ENCODE data around the gene GORASP2.

Gene GORASP2

GRCh38 chr2:170986566-170987258, 57.7 kb downstream of the GORASP2 start:
- no peak for TF ChIP-seq CTCF (conservative IDR thresholded peaks at IDR 0.05; ENCODE audit: low read depth)
- DNase-seq (ENCODE audit: low spot score): no peak
- H3K27ac ChIP-seq: no peak overlapping the region
- CTCF ChIA-PET: no interaction called here
- POLR2A ChIA-PET (ENCODE audit: low non-redundant PET): interaction anchor here (0.5 kb wide), 1 partner anchor 177 kb away, joined by 3 read pairs; no protein-coding TSS in a partner anchor

GRCh38 chr2:170991398-170992182, 62.5 kb downstream of the GORASP2 start:
- no peak overlapping the region for H3K27ac ChIP-seq
- ChIA-PET POLR2A (ENCODE audit: low non-redundant PET) (no interaction called here), CTCF (no interaction called here)
- no peak for TF ChIP-seq CTCF (conservative IDR thresholded peaks at IDR 0.05; ENCODE audit: low read depth)
- DNase-seq (ENCODE audit: low spot score): no peak

DNA sequence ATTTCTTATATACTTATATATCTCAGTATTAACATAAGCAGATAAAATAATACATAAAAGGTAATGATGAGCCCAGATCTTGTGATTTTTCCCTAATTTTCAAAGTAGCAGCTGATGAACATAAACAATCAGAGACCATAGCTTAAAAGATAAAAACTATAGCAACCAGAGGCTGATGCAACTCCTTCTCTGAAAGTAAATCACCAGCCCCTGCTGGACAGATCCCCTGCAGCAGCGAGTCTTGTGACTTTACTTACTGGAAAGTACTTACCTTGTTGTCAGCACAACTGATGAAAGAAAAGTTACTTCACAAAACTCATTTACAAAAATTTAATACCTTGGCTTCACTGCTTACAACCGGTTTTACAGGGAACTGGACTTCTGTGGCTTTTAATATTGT, 67.3 kb downstream of the GORASP2 start:
- ChIA-PET CTCF (interaction anchor here (0.6 kb wide), 1 partner anchor 427 kb away, joined by 3 read pairs; no protein-coding TSS in a partner anchor), POLR2A (ENCODE audit: low non-redundant PET) (no interaction called here)
- H3K27ac ChIP-seq: no peak overlapping the region
- DNase-seq (ENCODE audit: low spot score): no peak
- no peak for TF ChIP-seq CTCF (conservative IDR thresholded peaks at IDR 0.05; ENCODE audit: low read depth)

DNA sequence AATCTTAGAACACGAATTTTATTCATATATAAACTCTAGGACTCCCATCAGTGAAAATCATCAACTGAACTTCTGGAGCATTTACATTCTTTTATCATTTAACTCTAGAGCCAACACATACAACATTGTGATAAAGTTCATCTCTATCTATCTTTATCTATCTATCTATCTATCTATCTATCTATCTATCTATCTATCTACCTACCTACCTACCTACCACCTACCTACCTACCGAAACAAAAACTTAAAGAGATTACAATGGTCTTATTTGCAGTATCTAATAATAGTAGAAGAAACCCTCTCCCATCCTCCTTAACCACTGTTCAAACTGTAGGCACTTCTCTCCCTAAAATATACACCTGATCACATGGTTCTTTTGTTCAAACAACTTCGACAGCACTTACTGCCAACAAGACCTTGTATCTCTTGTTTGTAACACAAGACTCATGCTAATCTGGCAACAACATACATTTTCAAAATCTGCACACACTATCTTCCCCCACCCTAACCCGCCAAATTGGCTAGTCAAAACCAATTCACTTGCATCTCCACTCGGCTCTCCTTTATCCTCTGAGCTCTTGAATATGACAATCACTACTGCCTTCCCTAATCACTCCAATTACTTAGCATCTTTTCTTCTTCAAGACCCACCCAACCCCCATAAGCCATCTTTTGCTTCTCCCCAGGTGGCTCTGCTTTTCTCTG, 69.0 kb downstream of the GORASP2 start:
- no peak for TF ChIP-seq CTCF (conservative IDR thresholded peaks at IDR 0.05; ENCODE audit: low read depth)
- H3K27ac ChIP-seq: no peak overlapping the region
- CTCF ChIA-PET: no interaction called here
- POLR2A ChIA-PET (ENCODE audit: low non-redundant PET): no interaction called here
- DNase-seq (ENCODE audit: low spot score): no peak

GRCh38 chr2:170999654-171000053, 70.6 kb downstream of the GORASP2 start:
- H3K27ac ChIP-seq: no peak overlapping the region
- POLR2A ChIA-PET (ENCODE audit: low non-redundant PET): no interaction called here
- no peak for DNase-seq (ENCODE audit: low spot score)
- no peak for TF ChIP-seq CTCF (conservative IDR thresholded peaks at IDR 0.05; ENCODE audit: low read depth)
- CTCF ChIA-PET: interaction anchor here (0.7 kb wide), 1 partner anchor 355 kb away, joined by 4 read pairs; no protein-coding TSS in a partner anchor

DNA sequence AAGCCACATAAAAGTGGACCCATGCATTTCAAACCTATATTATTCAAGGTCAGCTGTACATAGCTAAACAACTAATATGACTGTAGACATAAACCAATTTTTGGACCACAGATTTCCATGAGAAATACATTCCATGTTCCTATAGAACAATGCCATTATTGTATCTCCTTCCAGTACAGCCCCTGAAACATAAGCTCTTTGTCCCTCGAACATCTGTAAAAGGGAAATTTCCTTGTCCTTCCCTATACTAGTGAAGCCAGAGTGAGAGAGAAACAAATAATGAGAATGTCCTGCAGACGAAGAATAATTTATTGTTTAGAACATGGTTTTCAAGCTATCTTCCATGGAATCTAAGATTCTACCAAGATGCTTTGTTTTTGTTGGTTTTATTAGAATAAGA, 75.3 kb downstream of the GORASP2 start:
- TF ChIP-seq CTCF (conservative IDR thresholded peaks at IDR 0.05; ENCODE audit: low read depth): no peak
- no peak for DNase-seq (ENCODE audit: low spot score)
- no peak overlapping the region for H3K27ac ChIP-seq
- ChIA-PET CTCF (interaction anchor here (0.6 kb wide), 2 partner anchors 88 to 334 kb away, joined by 3 to 4 read pairs; no protein-coding TSS in a partner anchor), POLR2A (ENCODE audit: low non-redundant PET) (no interaction called here)
